ENCODE results near the gene SCFD2.

Gene SCFD2

DNA sequence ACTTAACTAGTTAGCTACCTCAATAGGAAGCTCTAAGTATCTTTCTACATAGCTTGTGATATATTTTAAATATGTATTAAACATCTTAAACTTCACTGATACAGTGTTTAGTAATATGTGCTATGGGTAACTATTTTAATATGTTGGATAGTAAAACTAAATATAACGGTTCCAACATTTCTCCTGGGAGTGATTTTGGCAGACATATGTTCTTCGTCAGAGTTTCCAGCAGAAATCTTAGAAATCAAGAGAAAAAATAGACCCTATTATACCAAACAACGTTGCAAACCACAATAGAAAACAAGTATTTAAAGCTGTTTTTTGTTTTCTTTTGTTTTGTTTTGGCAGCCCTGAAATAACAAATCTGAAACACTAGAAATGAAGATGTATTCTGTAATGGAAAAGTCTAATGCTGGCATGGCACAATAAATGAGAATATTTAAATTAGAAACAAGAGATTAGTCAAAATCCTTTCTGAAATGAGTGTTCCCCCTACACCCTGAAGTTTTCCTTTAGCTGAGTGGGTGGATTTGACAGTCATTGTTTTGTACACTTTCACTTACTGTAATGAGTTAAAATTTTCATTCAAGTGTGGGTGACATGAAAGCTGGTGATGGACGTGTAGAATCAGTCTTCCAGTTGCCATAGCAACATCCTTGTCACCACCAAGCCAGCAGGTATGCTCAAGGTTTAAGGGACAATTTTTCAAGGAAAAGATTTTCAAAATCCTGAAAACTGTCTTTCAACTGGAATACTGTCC lies 233.5 kb downstream of the SCFD2 start:
- no peak for DNase-seq

DNA sequence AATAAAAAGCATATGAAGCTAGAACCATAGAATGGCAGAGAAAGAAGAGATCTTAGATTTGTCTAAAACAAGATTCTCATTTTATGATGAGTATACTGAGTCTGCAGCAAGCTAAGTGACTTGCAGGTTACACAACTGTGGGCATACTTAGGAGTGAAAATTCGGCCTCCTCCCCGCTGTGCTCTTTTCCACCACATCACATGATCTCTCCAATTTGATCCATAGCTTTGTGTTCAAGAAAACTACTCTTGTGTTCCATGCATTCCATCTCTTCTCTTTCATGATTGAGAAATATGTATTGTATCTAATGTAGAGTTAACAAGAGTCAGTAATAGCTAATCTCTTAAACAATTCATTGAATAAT lies 234.3 kb downstream of the SCFD2 start:
- DNase-seq: no peak

DNA sequence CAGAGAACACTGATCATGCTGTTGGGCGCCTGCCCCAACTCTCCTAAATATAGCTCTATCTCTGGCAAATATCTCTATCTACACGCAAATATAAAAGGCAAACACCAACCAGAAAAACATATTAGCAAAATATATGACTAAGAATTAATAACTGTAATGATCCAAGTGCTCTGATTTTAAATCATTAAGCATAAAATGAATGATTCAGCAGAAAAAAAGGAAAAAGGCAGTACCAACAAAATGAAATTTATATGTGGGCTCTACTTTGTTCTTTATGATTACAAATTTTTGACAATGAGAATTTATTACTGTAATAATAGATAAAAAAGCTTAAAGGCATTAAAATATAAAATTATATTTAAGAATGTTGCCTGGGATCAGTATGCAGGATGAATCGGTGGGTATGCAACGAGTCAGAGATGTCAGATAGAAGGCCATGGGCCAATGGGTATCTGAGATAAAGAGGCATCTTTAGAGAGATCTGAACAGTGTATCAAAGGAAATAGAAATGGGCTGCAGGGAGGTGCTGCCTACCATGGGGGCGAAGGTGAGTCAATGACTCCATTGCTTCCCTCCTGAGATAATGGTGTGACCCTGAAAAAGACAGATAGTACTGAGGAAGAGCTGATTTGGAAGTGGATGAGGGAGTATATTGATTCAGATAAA lies 234.8 kb downstream of the SCFD2 start:
- DNase-seq: no peak

DNA sequence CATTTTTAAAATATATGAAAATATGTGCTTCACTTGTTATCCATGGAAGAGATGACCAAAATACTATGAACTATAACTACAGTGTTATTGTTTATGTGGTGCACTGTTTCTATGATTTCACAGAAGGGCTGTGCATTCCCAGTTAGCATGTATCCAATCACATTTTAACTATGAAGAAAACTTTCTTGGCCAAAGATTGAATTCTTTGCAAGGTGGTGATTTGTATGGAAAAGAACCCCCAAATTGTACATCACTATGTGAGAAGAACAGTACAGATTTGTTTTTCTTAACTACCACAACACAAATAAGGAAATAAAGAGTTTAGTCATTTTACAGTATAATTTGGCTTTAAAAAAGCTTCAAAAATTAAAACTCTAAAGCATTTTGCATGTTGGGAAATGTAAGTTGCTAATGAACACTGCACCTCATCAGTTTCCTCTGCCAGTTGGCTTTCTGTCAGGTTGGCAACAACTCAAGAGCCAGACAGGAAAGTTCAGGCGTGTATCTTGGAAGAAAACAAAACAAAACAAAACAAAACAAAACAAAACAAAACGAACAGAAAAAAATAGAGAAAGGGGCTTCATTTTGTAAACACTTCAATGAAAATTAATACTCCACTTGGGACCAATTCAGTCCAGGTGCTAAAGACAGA lies 237.0 kb downstream of the SCFD2 start:
- no peak for DNase-seq

DNA sequence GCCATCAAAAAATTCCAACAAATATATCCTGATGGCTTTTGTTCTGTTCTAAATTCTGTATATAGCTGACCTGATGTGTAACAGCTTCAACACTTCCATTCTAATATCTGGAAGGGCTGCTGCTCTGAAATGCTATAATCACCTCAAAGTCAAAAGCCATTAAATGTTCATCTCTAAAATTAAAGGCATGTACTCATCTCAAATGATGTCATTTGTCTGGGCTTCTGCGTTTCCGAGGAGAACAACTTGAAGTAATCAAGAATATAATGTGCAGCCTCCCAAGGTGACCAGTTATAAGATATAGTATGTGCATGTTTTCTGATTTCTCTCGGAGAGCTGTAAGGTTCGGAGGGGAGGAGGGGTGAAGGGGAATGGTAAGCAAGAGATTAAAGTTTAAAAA lies 237.6 kb downstream of the SCFD2 start:
- no peak for DNase-seq

DNA sequence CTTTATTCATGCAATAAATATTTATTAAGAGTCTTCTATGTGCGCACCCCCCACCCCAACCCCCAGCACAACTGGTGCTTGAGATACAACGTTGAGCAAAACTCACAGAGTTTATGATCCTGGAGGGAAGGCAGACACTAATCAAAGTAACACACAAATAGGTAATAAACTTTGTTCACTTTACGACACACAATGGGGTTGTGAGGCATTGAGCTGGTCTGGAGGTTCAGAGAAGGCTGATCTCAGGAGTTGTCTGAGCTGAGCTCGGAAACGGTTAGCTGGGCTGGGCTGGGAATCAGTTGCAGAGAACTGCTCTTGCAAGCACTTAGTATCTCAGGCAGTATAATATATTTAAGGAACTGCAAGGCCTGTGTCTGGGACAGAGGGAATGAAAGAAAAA lies 238.5 kb downstream of the SCFD2 start:
- no peak for DNase-seq

DNA sequence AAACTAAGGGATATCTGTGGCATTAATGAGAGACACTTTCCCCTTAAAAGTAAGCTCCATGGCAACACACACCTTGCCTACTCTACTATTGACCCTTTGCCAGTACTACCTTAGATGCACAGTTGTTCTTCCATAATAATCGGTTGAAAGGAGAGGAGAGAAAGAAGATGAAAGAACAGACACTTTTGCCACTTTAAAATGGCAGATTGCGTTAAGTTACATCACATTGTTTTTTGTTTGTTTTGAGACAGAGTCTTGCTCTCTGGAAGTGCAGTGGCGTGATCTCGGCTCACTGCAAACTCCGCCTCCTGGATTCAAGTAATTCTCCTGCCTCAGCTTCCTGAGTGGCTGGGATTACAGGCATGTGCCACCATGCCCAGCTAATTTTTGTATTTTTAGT lies 239.8 kb downstream of the SCFD2 start:
- no peak for DNase-seq

DNA sequence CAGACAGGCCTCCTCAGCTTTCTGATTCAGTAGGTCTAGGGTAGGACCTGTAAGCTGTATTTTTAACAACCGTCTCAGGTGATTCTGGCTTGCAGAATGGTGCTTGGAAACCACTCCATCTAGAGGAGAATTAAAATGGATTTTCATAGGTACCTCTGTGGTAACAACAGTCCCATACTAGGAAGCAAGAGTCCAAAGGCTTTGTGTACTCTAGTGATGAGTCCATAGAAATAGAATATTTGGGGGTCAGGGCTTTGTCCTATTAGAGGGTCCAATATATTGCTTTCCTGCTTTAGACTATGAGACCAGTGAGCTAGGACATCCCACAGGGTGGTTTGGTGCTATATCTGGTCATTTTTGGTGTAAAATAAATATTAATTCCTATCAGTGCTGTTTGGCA lies 242.0 kb downstream of the SCFD2 start:
- no peak for DNase-seq

DNA sequence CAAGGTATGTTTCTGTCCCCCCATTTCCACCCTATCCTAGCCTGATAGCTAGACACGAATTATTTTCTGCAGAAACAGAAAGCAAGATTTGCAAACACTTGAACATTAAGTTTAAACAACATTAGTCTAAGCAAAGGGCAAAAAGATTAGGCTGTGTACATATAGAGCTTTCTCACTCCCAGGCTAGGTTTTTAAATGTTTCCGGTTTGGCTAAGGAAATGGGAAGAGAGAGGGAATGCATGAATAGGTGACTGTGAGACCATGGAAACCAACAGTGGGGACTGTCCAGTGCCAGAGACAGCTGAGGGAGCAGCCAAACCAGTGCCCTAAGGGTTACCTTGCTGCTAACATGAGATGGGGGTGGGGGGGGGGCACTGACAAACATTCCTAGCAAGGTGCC lies 242.7 kb downstream of the SCFD2 start:
- DNase-seq: no peak

DNA sequence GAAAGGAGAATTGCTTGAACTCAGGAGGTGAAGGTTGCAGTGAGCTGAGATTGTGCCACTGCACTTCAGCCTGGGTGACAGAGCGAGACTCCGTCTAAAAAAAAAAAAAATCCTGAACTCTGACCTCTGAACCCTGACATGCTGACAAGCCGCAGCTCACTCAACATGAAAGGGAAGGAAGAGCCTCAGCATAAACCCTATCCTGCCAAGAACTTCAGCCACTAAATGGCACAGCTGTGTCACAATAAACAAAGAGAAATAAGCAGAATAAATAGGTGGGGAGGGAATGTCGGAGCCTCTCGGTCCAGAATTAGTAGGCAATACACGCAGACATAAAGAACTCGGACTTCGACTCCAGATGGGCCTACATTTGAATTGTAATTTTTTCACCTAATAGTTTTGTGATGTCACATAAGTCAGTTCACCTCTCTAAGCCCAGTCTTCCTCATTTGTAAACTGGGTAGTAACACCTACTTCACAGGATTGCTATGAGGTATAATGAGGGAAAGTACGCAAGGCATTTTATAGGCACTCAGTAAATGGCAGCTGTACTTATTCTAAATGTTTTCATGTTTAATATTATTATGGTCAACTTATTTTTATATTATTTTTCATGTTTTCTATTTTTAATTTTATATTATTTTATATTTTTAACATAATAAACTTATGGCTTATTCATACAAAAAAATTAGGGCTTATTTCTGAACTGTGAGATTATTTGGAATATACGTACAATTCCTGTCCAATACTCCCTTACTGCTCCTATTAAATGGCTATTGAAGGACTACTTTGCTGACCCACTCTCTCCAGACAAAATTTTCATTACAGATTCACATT lies 243.4 kb downstream of the SCFD2 start:
- no peak for DNase-seq

DNA sequence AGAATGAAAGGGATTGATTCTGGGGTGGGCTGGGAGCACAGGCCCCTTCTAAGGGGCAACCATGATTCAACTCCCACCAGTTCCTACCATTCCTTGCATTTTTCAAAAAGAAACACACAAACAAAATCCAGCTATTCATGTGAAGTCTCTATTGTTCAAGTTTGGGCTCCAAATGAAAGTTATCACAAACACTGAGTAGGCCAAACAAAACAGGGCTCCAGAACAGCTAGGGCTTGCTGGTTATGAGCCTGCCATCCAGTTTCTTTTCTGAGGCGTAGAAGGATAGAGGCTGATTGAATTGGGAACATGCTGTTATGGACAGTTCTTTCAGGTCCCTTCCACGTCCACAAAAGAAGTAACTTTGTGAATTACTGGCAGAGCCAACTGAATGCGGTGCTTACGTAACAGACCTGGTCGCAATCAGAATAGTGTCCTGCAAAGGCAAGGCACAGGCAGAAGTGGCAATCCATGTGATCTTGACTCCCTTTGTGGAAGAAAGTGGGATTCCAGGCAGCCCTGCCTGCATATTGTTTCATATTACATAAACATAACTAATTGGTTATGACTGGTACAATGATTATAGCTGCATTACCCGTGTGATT lies 244.5 kb downstream of the SCFD2 start:
- DNase-seq: no peak

DNA sequence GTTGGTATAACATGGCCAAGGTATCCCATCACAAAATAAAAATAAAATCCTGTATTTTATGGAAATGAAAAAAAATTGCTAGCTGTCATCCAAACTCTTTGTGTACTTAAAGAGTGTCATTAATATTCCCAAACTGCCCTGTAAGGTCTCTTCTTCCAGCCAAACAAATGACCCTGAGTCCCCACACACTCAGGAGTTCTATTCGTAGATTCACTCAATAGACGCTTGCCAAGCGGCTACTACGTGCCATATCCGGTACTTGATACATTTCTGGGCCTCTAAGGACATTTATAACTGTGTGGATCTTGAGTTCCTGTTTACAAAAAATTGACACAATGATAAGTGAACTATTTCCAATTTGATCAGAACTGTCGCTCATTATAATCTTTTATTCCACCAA lies 245.1 kb downstream of the SCFD2 start:
- DNase-seq: no peak

DNA sequence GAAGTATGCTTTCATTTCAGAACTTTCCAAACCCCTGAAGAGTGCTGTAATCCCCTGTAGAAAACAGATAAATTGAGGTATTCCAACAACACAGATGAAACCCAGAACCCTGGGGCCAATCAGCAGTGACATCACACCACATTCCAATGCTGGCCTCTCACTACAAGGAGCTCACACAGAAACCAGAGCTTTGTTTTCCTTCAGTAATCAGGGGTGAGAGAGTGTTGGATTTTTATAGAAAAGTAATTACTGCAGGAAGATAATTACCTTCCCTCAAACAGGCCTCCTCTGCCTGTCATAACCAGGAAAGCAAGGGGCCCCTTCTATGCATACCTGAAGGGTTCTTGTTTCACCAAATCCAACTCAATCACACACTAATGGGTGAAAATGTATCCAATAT lies 246.2 kb downstream of the SCFD2 start:
- DNase-seq: no peak

DNA sequence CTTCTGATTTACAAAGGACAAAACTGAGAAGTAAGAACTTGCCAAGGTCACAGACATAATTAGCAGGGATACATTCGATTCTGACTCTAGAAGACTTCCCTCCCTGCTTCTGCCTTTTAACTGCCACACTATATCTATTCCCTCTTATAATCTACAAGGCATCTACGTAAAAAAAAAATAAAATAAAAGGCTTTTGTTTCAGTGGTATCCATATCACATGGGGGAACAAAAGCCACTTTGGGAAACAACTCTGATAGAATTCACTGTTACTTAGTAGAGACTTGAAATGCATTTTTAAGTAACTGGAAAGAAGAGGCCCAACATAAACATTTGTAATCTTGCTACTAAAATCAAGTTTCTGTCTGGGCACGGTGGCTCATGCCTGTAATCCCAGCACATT lies 247.2 kb downstream of the SCFD2 start:
- DNase-seq: no peak

DNA sequence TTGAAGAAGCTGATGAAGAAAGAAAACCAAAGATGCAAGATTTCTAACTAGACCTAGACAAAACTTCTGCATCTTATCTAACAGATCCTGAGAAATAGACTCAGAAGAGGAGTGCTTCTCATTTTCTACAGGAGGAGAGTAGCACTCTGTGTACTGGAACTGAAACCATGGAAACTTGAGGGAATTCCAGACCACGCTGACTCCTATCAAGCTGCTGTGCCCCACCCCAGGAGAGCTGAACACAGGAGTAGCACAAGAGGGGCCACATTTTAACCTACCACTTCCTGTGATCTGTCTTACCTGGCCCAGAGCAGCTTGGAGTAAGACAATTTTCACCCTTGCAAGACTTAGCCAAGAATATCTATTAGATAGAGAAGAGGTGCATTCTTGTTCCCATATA lies 248.9 kb downstream of the SCFD2 start:
- DNase-seq: no peak

DNA sequence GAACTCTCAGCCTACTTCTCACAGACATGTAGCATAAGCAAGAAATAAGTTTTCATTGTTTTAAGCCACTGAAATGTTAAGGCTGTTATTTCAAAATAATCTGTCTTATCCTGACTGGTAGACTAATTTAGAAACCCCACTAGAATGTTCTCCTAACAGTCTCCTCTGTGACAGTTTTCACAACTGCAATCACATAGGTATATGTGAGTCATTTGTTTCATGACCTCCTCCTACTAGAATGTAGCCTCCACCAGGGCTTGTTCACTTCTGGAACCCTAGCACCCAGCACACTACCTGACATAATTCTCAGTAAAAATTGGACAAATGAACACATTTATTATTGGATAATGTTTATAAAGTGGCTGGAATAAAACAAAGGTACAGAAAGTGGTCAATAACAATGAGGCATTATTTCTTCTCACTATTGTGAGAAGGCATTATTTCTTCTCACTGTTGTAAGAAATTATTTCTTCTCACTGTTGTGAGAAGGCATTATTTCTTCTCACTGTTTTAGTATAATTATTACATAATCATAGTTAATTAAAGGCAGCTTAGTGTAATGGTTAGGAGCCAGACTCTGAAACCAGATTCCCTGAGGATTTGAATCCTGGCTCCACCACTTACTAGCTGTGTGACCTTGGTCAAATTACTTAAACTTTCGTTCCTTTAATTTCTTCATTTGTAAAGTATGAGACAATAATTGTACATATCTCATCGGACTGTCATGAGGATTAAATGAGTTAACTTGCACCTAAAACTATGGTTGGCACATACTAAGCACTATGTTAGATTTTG lies 252.2 kb downstream of the SCFD2 start:
- DNase-seq: no peak

DNA sequence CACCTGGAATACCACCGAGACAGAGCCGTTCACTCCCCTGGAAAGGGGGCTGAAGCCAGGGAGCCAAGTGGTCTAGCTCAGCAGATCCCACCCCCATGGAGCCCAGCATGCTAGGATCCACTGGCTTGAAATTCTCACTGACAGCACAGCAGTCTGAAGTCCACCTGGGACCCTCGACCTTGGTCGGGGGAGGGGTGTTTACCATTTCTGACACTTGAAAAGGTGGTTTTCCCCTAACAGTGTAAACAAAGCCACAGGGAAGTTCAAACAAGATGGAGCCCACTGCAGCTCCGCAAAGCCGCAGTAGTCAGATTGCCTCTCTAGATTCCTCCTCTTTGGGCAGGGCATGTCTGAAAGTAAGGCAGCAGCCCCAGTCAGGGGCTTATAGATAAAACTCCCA lies 260.5 kb downstream of the SCFD2 start:
- DNase-seq: no peak

DNA sequence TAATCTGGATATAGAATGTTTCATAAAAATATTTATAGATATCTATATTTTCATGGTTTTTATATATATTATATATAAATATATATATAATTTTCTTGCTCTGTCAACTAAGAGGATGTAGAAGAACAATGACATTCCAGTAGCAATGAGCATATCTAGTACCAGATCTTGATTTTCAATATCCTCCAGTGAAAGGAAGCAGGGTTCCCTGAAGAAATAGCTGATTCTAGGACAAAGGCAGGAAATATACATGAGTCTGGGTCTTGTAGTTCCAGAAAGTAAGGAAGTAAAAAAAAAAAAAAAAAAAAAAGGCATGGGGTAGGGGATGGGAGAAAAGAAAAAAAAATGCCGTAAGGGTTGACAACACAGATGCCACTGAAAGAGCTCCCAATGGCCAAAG lies 262.4 kb downstream of the SCFD2 start:
- DNase-seq: no peak

DNA sequence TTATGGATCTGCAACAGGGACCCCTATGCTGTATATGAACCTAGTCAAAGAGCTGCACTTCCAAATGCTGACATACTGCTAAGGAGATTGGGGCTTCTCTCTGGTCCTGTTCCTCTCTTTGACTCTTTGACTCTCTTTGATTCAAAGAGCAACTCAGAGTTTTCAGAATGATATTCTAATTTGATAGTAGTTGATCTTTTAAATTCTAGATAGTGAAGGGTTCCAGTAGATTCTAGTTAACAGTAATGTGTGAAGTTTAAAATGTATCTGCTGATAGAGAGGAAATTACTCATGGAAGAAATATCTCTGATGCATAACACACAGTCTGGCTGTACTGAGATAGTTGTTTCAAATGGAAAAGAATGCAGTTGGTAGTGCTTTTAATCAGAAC lies 264.7 kb downstream of the SCFD2 start:
- DNase-seq: no peak

DNA sequence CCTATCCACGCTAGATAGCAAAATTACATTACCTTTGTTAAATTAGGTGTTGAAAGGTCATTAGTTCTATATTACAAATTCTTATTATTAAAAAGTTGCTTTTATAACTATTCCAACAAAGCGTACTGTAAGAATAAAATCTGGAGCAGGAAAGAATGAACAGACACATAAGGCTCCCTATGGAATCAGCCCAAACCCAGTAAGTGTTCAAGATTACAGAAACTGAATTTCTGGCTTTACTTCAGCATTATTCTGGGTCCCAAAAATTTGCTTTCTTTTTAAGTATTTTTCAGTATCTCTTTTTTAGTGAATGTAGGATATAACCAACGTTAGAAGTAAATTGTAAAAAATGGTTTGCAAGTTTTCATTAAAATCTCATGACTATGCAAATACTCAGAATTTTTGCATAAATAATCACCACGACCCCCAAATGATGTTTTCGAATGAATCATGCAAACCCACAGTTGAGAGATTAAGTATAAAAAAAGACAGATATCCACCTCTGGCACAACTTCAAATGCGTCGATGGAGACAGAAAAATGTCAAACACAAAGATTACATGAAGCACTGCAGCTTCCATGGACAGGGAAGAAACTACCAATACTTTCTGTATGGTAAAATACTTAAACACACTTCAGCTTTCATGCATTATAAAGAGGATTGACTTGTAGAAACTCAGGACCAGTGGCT lies 265.2 kb downstream of the SCFD2 start:
- DNase-seq: no peak

DNA sequence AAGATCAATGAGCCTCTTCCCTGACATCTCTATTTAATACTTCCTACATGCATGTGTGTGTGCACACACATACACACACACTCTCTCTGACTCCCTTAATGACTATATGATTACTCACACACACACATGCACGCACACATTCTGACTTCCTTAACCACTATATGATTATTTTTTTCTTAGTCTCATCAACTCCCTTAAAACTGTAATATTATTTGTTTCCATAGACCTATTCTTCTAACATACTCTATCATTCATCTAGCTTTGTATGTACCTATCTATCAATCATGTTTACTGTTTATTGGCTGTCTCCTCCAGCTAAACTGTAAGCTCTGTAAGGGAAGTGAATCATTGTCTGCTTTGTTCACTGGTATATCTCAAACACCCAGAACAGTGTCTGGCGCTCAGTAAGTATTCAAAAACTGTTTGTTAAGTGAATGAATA lies 267.2 kb downstream of the SCFD2 start:
- DNase-seq: no peak

DNA sequence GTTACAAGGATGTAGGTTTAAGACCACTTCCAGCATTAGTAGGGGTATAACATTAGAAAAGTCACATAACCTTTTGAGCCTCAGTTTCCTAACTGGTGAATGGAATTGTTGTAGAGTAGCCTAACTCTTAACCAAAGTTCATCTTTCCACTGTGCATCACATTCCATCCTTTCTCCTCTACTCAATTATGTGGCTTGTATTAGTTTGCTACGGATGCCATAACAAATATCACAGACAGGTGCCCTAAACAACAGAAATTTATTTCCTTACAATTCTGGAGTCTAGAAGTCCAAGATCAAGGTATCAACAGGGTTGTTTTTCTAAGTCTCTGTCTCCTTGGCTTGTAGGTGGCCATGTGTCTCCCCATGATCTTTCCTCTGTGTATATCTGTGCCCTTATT lies 271.8 kb downstream of the SCFD2 start:
- DNase-seq: no peak

All from activated CD8-positive, alpha-beta memory T cell treated with anti-CD3 and anti-CD28 coated beads, Interleukin-2, amount 50 U/mL, for 48 hours (primary cell).